KMS-11 (cell line): ENCODE measurements around the gene DIPK1A.

Experiments
- H2AFZ ChIP-seq: fragments of 200-600 bp; sonication (generic); 2 replicates; pipeline ENCODE4 v1.6.1; 2016; ENCODE audit warnings: antibody characterized with exemption, mixed run types, low read depth
- H3K27ac ChIP-seq: fragments of 200-600 bp; sonication (generic); 2 replicates; pipeline ENCODE4 v1.6.1; 2016; ENCODE audit warnings: mild to moderate bottlenecking, mixed run types
- H3K27me3 ChIP-seq: fragments of 200-600 bp; sonication (generic); 2 replicates; pipeline ENCODE4 v1.6.1; 2017; ENCODE audit warnings: mild to moderate bottlenecking, low read depth, mixed run types, moderate library complexity; ENCODE audit not compliant: insufficient read depth
- H3K36me3 ChIP-seq: fragments of 200-600 bp; sonication (generic); 2 replicates; pipeline ENCODE4 v1.6.1; 2017; ENCODE audit warnings: mild to moderate bottlenecking, mixed run types; ENCODE audit not compliant: insufficient read depth
- H3K4me1 ChIP-seq: fragments of 200-600 bp; sonication (generic); 2 replicates; pipeline ENCODE4 v1.6.1; 2016; ENCODE audit warnings: mild to moderate bottlenecking, low read depth, mixed run types; ENCODE audit not compliant: poor library complexity, severe bottlenecking
- H3K4me2 ChIP-seq: fragments of 200-600 bp; sonication (generic); 2 replicates; pipeline ENCODE4 v1.7.0; 2016; ENCODE audit warnings: mild to moderate bottlenecking, mixed run types
- H3K4me3 ChIP-seq: fragments of 200-600 bp; sonication (generic); IDR thresholded peaks from 2 replicates; pipeline ENCODE4 v1.6.1; 2017; ENCODE audit warnings: low read depth, low read length, mixed read lengths; ENCODE audit not compliant: insufficient read depth
- H3K79me2 ChIP-seq: fragments of 200-600 bp; sonication (generic); 2 replicates; pipeline ENCODE4 v1.6.1; 2016; ENCODE audit warnings: low read depth, mixed run types; ENCODE audit not compliant: insufficient read depth
- H3K9ac ChIP-seq: fragments of 200-600 bp; sonication (generic); 2 replicates; pipeline ENCODE4 v1.6.1; 2016; ENCODE audit warnings: mild to moderate bottlenecking, mixed run types
- H4K20me1 ChIP-seq: fragments of 200-600 bp; sonication (generic); 2 replicates; pipeline ENCODE4 v1.6.1; 2016; ENCODE audit warnings: mild to moderate bottlenecking, mixed run types; ENCODE audit not compliant: insufficient read depth
- CTCF ChIP-seq: fragments of 200-600 bp; sonication (generic); conservative IDR thresholded peaks from 2 replicates; pipeline ENCODE4 v1.6.1; 2017; ENCODE audit warnings: low read depth, mild to moderate bottlenecking, antibody characterized with exemption, low read length, moderate library complexity, mixed read lengths

DIPK1A gene

GRCh38 chr1:92804721-92805201, 156.5 kb downstream of the DIPK1A start:
- Histone ChIP-seq H3K4me1 (no peaks in the 10 kb centered on the region), H4K20me1 (no peaks in the 10 kb centered on the region), H3K27ac (no peak overlapping the region), H3K79me2 (no peaks in the 10 kb centered on the region), H3K9ac (no peak overlapping the region), H3K36me3 (no peaks in the 10 kb centered on the region), H3K4me2 (no peak overlapping the region), H3K4me3 (no peak overlapping the region), H3K27me3 (no peaks in the 10 kb centered on the region), H2AFZ (no peak overlapping the region)
- TF ChIP-seq CTCF, result no peak

DNA sequence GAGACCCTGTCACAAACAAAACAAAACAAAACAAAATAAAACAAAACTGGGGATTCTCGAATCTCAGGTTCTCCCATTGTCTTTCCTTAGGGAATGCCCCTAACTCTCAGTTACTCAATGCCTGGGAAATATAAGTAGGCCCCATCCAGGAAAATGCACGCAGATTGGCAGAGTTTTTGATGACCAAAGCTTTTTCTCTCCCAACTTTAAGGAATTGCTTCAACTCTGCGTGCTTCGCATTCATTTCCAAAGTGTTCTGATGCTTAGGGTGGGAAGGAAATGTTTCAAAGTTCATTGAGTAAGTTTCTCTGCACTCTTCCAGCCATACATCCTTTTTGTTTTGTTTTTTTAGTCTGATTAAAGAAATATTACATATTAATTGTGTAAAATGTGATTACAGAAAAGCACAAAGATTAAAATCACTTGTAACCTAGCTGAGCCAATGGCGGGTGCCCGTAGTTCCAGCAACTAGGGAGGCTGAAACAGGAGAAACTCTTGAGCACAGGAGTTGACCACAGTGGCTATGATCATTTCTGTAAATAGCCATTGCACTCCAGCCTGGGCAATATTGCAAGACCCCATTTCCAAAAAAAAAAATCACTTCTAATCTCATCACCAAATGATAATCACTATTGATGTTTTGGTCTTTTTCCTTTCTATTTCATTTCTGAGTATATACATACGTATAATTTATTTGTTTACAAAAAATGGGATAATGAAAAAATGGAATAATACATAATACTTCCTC, 157.9 kb downstream of the DIPK1A start:
- Histone ChIP-seq H3K4me1 (no peaks in the 10 kb centered on the region), H3K27me3 (no peaks in the 10 kb centered on the region), H2AFZ (no peak overlapping the region), H3K27ac (no peak overlapping the region), H3K79me2 (no peaks in the 10 kb centered on the region), H3K4me3 (no peak overlapping the region), H3K4me2 (no peak overlapping the region), H4K20me1 (no peaks in the 10 kb centered on the region), H3K9ac (no peak overlapping the region), H3K36me3 (no peaks in the 10 kb centered on the region)
- TF ChIP-seq CTCF, result no peak

GRCh38 chr1:92797961-92798360, 163.3 kb downstream of the DIPK1A start:
- H3K27ac ChIP-seq, result no peak overlapping the region
- H3K27me3 ChIP-seq, result no peaks in the 10 kb centered on the region
- H4K20me1 ChIP-seq, result no peaks in the 10 kb centered on the region
- H3K4me1 ChIP-seq, result no peaks in the 10 kb centered on the region
- no peak overlapping the region for H3K4me3 ChIP-seq
- no peak overlapping the region for H3K4me2 ChIP-seq
- H3K9ac ChIP-seq, result no peak overlapping the region
- no peaks in the 10 kb centered on the region for H3K36me3 ChIP-seq
- no peak for TF ChIP-seq CTCF
- H3K79me2 ChIP-seq, result no peaks in the 10 kb centered on the region
- H2AFZ ChIP-seq, result no peak overlapping the region

DNA sequence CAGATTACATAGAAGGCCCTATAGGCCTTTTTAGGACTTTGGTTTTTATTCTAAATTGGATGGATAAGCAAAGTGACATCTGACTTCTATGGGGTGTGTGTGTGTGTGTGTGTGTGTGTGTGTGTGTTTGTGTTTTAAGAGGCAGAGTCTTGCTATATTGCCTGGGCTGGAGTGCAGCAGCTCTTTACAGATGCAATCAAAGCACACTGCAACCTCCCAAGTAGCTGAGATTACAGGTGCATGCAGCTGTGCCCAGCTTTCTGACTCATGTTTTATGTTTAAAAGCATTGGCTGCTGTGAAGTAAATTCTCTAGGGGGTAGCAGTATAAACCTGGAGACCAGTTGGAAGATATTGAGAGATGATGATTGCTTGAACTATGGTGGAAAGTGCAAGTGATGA, 164.0 kb downstream of the DIPK1A start:
- Histone ChIP-seq H3K4me1 (no peaks in the 10 kb centered on the region), H3K27me3 (no peaks in the 10 kb centered on the region), H2AFZ (no peak overlapping the region), H3K4me2 (no peak overlapping the region), H4K20me1 (no peaks in the 10 kb centered on the region), H3K27ac (no peak overlapping the region), H3K79me2 (no peaks in the 10 kb centered on the region), H3K9ac (no peak overlapping the region), H3K36me3 (no peaks in the 10 kb centered on the region), H3K4me3 (no peak overlapping the region)
- TF ChIP-seq CTCF, result no peak
